GM21390 (cell line): Measurements from ENCODE around the gene RAPSN.

ENCODE experiments used
- ATAC-seq: cut with Tn5 transposase; IDR thresholded peaks from one replicate; pipeline ENCODE4 v1.9.1; 2021; ENCODE audit not compliant: unreplicated experiment

Gene RAPSN

DNA sequence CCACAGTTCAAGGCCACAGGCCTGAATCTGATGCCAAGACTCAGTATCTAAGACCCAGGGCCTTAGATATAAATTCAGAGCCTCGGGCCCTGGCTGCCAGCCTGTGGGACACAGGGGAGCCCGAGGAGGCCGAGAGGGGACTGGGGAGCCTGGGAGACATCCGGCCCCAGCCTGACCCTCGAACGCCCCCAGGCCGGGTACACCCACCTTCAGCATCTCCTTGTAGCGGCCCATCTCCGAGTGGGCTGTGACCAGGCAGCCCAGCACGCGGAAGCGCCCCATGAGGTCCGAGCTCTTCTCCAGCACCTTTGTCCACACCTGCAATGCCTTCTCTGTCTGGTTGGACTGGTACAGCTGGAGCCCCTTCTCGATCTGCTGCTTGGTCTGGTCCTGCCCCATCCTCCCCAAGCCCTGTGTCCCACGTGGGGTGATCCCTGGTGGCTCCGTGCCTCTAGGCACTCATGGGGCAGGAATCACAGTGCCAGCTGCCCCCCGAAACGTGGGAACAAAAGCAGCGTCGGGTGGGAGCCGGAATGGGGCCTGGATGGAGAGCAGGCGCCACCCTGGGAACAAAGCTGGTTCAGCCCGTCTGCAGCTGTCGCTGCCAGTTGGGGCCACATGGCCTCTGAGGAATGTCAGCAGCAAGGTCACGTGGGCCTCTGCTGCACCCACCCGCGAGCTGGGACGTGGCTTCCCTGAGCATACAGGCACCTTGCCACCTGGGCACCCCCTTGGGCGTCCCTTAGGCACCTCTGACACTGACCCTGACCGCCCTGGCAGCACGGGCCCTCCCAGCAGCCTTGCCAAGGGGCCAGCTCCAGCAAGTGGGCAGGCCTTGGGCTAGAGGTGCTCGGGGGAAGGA lies at the start of gene RAPSN:
Gene RAPSN, minus strand, starts transcription at position 571 of the 862 bp plus-strand sequence. Its CDS starts 172 bp downstream, at position 399.
- no peak for ATAC-seq

DNA sequence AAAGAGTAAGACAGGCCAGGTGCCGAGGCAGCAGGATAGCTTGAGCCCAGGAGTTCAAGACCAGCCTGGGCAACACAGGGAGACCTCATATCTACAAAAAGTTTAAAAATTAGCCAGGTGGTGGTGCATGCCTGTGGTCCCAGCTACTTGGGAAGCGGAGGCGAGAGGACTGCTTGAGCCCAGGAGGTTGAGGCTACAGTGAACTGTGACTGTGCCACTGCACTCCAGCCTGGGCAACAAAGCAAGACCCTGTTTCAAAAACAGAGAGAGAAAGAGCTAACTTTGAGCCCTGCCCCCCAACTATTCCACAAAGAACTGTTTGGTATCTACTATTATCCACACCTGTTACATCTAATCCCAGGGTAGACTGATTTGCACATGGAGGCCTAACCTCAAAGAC lies 49.2 kb upstream of the RAPSN start:
- no peak for ATAC-seq

DNA sequence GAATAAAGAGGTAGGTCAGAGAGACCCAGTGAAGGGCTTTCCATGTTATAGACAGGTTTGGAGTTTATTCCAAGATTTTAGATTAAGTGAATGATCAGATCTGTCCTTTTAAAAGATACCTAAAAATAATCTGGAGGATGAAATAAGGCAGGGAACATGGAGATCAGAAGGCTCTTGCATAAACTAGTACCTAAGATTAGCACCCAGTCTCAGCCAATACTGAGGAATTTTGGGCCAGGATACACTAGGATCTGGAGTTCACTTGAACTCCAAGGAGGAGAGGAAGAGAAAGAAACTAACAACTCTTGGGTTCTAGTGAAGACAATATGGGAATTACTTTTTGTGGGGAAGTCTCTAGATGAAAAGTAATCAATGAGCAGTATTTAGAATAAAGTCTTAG lies 47.9 kb upstream of the RAPSN start:
- ATAC-seq, result no peak

DNA sequence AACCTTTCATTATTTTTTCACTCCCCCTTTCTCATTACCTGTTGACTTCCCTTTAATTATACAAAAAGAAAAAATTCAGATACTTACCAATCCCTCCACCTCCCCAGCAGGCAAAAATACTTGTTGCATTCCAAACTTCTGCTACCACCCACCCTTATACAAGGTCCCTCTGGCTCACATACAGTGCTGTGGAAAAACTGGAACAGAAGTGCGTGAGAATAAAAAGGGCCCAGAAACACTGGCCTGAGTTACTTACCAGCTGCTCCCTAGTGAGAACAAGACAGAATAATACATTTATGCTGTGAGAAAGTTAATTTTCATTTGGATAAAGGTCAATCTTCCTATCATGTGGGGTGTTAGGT lies 46.9 kb upstream of the RAPSN start:
- no peak for ATAC-seq

DNA sequence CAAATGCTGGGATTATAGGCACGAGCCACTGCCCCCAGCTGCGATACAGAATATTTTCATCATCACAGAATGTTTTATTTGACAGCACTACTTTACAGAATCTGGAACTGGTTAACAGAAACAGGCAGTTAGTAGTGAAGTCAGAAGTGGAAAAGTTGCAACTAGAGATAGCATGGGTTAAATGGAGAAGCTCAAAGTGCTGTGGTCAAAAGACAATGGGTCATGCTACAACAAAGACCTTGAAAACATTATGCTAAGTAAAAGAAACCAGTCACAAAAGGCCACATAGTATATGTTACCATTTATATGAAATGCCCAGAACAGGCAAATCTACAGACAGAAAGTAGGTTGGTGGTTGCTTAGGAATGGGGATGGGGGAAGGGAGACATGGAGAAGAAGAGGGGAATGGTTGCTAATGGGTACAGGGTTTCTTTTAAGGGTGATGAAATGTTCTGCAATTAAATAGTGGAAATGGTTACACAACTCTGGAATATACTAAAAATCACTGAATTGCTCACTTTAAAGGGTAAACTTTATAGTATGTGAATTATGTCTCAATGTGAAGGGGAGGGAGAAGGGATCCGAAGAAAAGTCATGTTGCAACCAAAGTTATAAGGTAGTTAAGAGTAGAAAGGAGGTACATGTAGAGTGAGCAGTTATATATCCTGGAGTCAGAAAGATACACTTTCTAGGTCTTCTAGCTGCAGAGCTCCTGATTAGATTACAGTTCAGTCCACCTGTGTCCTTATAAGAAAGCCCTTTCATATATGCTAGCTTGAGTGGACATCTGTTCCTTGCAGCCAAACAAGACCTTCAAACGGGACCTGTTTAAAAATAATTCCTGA lies 46.3 kb upstream of the RAPSN start:
- ATAC-seq, result no peak

DNA sequence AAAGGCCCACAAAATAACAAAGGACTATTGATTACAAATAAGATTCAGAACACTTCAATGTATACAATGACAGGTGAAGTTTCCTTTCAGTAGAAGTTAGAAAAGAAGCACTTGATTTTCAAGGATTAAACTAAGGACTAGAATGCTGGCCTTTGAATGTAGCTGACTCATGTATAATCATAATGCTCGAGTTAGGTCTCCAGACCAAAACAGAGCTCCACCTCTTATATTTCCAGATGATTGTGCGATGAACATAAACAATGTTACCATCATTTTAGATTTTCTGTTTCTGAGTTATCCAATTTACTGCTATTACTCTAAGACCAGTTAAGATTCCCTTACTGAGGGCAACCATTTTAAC lies 40.4 kb upstream of the RAPSN start:
- no peak for ATAC-seq

DNA sequence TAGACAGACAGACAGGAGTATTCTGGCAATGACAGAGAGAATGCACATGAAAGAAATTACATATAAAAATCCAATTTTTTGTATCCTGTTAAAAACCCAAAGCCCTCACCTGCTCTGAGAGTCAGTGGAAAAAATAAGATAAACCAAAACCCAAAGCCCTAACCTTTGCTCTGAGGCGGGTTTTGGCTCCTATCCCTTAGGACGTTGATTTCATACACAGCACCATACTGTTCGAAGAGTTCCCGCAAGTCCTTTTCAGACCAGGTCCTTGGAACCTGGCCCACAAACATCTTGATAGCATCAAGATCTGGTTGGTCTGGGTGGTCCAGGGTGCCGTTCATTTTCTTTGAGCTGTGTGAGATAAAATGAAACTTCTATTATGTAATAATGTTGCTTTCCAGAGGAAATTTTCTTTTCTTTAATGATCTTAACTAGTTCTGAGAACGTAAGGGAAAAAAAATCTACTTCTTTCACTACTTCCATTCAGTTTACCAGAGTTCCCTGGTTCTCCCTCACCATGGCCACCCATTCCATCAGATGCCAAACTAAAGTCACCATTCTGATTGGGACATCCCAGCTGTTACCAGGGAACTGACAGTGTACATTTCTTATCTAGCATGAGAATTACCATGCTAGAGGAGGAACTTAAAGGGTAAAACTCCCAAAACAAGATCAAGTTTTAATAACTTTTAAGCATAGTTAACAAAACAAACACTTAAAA lies 39.9 kb upstream of the RAPSN start:
- no peak for ATAC-seq

DNA sequence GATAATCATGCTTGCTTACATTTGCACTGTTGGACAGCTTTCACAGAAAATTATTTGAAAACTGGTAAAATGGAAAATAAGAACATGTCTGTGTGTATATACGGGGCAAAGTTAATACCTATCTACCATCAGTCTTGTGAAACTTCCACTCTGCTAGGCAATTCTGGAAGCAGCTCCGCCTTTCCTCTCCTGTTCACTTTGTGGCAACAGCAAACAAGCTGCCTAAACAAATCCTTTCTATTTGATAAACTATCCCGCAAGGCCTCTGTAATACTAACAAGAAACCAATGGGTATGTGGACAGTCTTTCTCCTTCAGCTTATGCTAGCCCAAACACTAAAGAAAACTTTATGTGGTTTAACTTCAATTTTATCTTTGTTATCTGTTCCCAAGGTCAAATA lies 39.2 kb upstream of the RAPSN start:
- ATAC-seq, result no peak

DNA sequence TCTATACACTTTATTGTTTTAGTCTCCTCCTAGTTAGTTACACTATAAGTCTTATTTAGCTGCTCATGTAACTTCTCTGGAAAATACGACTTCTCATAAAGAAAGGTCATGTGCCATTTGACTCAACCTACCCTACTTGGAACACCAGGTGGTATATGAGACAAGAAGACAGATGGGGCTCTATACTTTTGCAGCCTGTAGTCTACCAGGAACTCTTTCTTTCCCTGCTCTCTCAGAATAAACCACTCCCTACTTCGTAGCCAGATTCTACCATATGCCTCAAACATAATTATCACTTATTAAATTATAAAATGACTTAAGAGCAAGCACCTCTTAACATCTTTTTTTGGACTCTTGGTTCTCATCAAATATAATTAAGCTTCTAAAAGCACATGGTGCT lies 38.5 kb upstream of the RAPSN start:
- ATAC-seq, result no peak

DNA sequence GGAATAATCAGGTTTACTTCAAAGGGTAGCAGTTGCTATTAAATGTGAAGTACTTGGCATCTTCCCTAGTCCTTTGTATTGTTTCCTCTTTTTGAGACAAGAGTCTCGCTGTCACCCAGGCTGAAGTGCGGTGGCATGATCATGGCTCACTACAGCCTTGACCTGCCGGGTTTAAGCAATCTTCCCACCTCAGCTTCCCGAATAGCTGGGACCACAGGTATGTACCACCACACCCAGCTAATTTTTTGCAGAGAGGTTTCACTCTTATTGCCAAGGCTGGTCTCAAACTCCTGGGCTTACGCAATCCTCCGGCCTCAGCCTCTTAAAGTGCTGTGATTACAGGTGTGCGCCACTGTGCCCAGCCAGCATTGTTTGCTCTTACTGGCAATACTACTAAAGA lies 36.2 kb upstream of the RAPSN start:
- no peak for ATAC-seq

DNA sequence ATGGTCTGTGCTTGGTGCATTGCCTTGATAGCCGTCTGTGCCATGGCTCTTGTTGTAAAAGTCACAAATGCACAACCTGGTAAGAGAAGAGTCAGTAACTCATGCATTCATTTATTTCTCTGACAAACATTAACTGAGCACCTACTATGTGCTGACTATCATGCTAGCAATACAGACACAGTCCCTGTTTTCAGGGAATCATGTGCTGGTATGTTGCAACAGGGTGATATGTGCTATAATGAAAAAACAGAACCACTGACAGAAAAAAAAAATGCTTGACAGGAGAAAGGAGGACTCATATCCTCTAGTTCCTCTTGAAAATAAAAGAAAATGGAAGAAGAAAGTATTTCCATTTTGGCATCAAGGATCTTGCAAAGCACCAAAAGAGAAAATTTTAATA lies 34.5 kb upstream of the RAPSN start:
- no peak for ATAC-seq

DNA sequence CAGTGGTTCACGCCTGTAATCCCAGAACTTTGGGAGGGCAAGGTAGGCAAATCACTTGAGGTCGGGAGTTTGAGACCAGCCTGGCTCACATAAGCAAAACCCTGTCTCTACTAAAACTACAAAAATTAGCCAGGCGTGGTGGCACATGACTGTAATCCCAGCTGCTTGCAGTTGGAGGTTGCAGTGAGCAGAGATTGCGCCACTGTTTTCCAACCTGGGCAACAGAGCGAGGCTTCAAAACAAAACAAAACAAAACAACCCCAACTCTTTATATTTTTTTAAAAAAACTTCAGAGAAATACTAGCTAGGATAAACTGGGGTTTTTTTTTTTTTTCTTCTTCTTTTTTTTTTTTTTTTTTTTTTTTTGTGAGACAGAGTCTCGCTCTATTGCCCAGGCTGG lies 31.8 kb upstream of the RAPSN start:
- no peak for ATAC-seq

DNA sequence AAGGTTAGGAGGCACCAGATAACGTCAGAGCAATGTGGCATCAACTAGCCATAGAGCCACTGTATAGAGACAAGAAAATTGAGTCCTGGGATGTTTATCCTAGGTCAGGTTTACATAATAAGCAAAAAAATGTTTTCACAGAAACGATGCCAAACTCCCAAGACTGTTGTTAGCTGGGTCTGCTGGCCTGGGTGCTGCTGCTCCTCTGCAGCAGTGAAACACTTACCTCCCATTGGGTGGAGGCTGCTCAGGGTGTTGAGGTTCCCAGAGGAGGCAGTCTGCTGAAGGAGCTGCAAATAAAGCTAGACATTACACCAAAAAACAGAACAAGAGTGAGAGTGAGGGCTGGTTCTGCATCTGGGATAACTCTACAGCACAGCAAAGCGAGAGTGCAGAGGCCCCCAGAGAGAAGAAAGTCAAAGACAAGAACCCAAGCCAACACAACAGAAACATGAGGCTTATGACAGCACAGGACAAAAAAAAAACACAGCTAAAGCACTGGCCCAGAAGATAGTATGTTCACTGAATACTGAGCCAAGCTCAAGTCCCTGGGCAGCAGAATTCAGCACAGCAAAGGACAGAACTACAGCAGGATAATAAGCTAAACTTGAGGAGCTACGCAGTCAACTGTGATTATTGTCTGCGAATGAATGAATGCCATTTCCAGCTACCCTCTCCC lies 29.9 kb upstream of the RAPSN start:
- ATAC-seq, result no peak

DNA sequence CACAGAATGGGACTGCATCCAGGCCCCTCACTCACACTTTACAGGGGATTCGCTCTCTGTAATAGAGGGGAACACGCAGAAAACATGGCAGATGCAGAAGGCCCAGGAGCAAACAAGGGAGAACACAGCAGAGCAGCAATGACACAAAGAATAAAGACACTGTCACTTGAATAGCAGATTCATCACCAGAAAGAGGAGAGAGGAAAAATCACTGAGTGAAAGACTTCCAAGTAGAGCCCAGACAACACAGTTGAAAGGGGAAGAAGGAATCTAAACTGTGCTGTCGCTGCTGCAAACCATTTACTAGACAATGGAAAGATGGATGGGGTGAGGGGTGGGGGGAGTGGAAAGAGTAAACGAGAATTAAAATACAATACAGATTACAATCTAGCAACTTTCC lies 28.8 kb upstream of the RAPSN start:
- ATAC-seq, result no peak

DNA sequence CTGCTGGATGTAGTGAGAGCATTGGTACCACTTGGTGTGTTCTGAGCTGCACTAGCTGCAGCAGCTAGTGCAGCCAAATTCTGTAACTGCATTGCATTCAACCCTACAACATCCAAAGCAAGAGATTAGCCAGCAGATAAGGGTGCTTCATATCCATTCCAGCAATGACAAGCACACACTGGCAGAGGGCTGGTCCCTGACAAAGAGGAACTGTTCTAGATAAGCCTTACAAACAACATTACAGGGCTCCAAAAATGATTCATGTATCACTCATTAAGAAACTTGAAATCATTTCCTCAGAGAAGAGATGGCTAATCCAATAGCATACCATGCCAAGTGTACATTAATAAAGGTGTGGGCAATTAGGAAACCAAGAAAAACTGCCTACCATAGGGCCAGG lies 28.4 kb upstream of the RAPSN start:
- ATAC-seq, result no peak

DNA sequence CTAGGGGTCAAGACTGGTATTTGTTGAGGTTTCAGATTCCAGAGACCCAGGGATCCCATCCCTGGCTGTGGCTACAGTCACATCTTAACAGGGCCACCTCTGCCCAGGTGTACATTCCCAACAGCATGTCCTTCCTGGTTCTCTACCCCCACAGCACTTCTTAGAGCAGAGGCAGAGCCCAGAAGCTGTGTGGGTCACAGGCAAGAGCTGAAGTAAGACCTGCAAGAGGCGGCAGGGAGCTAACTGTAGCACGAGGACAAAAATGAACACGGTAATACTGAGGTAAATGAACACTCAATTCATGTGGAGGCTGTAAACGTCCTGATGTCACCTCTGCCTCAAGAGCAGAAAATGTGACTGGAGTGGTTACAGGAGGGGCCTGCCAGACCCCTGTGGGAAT lies 21.7 kb upstream of the RAPSN start:
- no peak for ATAC-seq

DNA sequence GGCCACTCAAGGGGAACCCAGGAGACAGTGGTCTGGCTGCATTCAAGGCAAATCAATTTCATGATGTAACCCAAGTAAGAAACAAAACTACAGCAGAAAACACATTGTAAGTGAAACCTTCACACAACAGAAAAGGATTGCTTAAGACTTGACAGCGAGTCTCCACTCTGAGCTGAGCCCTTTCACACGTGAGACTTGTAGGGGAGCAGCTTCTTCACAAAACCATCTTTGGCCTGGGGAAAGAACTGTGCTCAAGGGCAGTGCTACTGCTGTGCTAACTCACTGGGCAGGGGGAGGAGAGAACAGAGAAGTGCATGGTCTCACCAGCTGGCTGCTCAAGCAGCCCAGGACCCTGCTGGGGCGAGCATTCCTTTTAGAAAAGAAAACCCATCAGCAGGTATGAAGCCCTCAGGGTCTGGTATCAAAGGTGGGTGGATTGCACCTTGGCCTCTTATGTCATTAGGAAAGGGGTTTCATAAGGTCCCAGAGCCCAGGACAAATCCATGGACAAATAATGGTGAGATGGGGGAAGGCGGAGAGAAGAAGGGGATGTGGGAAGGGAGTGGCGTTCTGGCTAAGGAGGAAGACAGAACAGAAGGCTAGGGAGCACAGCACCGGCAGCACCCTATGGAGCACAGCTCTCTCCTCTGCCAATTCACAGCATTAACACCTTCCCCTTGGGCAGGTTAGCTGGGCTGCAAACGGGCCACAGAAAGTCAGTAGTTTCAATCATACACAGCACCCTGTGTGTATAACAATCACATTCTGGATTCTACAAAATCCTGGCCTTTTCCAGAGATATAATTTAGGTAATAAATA lies 20.6 kb upstream of the RAPSN start:
- ATAC-seq, result no peak

DNA sequence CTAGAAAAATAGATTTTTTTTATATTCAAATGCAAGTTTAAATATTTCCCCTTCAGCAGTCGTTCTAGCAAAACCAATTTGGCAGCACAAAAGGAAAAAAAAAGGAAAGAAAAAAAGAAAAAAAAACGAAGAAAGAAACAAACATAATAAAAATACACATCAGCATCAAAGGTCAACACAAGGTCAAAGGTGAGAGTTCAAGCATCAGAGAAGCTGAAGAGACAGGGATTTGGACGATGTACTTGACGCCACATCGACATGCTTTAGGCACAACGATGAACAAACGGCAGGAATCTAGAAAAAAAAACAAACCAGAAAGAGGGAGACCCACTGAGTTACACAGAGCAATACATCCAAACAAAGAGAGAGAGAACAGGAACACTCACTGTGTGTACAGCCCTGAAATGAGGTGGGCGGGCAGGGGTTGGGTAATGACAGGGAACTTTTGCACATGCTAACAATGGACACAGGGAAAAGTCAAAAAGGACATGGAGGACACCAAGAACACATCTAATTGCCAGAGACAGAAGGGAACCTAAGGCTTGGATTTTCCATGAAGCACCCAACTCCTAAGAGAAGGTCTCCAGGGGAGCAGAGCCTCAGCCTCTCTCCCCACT lies 19.8 kb upstream of the RAPSN start:
- no peak for ATAC-seq

DNA sequence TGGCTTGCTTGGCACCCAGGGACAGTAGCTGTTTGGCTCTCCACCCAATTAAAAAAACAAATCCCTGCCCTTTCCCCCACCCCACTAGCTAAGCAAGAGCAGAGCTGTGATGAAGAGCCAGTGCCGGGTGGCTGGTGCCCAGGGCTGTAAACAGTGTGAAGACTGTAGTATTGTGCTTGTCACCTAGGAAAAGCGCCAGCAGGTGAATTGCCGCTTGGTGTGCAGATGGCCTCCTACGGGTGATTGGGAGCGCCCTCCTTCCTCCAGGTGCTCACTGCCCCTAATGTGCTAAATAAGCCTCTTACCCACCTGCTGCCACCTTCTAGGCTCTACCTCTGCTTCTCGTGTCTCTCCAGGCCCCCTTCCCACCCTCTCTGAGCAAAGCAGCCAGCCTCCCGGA lies 18.4 kb upstream of the RAPSN start:
- ATAC-seq, result no peak

DNA sequence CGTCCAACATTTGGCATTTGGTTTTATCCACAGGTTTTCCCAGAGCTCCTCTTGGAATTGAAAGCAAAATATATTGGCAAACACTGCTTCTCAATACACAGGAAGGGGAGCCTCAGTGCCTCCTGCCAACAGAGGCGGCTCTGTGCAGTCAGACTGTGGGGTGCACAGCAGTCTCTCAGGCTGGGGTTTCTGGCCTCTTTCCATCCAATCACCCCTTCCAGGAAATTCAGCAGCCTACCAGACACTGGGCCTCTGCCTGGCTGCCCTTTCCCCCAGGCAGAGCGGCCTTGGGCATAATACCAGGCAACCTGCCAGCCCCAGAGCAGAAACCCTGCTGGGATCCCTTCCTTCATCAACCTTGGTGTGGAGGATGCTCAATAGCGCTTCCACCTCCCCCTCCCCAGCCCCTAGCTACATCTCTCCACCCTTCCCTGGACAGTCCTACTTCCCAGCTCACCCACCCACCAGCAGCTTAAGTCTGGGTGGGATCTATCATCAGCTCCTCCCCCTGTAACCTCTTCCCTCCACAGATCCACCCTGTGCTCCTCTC lies 17.8 kb upstream of the RAPSN start:
- ATAC-seq, result no peak
